GM10847 (cell line): ENCODE results near the gene YES1.

Experiments
- POLR2A ChIP-seq: IDR thresholded peaks from 2 replicates; pipeline ENCODE4 v1.6.1; 2011; ENCODE audit not compliant: insufficient read length; ENCODE audit errors: extremely low read depth

YES1 gene

GRCh38 chr18:811892-812375 lies at the start of gene YES1:
Gene YES1, minus strand, starts transcription at chr18:812242. Its CDS starts 55,415 bp downstream, at chr18:756827.
- TF ChIP-seq POLR2A = peak; percentile 61

GRCh38 chr18:857986-858385 lies 45.9 kb upstream of the YES1 start:
- no peak for TF ChIP-seq POLR2A

GRCh38 chr18:853471-853870 lies 41.4 kb upstream of the YES1 start:
- no peak for TF ChIP-seq POLR2A

GRCh38 chr18:850960-851359 lies 38.9 kb upstream of the YES1 start:
- TF ChIP-seq POLR2A = no peak

GRCh38 chr18:849021-849420 lies 37.0 kb upstream of the YES1 start:
- no peak for TF ChIP-seq POLR2A

GRCh38 chr18:848062-848861 lies 36.2 kb upstream of the YES1 start:
- no peak for TF ChIP-seq POLR2A

GRCh38 chr18:845152-845819 lies 33.2 kb upstream of the YES1 start:
- no peak for TF ChIP-seq POLR2A

- TF ChIP-seq POLR2A = no peak
Observed at GRCh38 chr18:841647-842370, 29.8 kb upstream of the YES1 start.

- TF ChIP-seq POLR2A = no peak
Observed at GRCh38 chr18:840516-840915, 28.5 kb upstream of the YES1 start.

GRCh38 chr18:840023-840408 lies 28.0 kb upstream of the YES1 start:
- no peak for TF ChIP-seq POLR2A

GRCh38 chr18:839224-840022 lies 27.4 kb upstream of the YES1 start:
- no peak for TF ChIP-seq POLR2A

GRCh38 chr18:837922-838321 lies 25.9 kb upstream of the YES1 start:
- no peak for TF ChIP-seq POLR2A

- no peak for TF ChIP-seq POLR2A
Observed at GRCh38 chr18:834082-834720, 22.2 kb upstream of the YES1 start.

- no peak for TF ChIP-seq POLR2A
Observed at GRCh38 chr18:833197-833596, 21.2 kb upstream of the YES1 start.

GRCh38 chr18:832085-832681 lies 20.1 kb upstream of the YES1 start:
- no peak for TF ChIP-seq POLR2A
